NCI-H2081 treated with DMSO at 0.1 percent for 48 hours (cell line): Measurements from ENCODE around the gene FAM83C.
A peak's percentile ranks its signal among the peaks of the same experiment; 100 is the strongest.
"Not testable (repeated sequence)": the region's sequence is repeated elsewhere in the genome, so short reads cannot be mapped to it uniquely, and the experiment has no call there.

ENCODE experiments used
- DNase-seq: peaks from one replicate; lab custom pipeline; 2025; lab: John Stamatoyannopoulos, UW

FAM83C gene

DNA sequence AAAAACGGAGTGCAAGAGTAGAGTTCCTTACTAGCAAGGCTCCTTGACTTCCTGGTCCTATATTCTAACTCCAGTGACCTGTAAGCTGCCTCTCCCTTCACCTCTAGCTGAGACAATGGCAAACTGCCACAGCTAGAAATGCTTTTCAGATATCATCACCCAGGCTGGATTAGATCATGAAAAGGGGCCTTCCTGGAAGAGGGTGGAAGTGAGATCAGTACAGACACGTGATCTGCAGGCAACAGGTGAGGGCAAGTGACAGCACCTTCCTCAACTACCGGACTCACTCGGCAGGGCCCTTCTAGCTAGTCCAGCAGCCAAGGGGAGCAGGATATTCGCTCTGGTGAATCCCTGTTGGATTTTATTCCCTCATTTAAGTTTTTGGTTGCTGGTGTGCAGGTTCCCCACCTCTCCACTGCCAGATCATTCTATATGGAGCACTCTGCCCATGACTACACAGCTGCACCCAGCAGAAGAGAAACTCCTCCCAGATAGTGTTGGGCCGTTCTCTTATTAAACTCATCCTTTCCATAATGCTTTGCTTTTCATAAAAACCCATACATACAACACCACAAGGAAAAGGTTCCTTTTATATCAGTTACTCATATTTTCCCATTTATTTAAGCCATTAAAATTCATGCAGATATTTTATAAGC lies 26.4 kb upstream of the FAM83C start:
- no peak for DNase-seq

DNA sequence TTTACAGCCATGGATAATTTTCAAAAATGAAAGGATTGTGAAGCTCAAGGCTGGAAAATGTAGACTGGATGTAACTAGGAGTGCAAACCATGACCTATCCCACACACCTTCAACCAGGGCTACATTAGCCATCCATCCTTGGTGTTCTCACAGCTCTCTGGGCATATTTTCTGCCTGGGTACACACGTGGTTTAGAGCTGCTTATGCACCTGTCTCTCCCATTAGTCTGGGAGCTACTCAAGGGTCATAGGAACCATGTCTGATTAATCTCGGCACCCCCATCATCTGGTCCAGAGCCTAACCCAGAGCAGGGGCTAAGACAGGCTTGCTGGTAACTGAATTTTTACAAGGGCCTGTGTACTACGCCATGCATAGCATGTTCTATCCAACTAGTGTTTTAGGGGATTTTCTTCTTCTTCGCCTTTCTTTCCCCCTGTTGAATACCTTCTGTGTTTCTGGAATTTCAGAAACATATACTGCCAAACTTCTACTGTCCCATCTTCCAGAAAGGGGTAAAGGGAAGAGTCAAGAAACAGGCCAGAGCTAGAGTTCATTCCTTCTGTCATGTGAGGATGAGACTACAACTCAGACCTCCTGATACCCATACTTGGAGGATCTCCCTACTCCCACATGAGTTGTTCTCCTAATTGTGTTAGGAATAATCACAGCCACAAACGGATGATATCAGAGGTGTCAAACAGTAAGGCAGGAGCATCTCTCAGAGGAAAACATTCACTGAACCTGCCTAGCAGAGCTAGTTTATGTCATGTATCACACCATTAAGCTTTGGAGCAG lies 25.4 kb upstream of the FAM83C start:
- no peak for DNase-seq

DNA sequence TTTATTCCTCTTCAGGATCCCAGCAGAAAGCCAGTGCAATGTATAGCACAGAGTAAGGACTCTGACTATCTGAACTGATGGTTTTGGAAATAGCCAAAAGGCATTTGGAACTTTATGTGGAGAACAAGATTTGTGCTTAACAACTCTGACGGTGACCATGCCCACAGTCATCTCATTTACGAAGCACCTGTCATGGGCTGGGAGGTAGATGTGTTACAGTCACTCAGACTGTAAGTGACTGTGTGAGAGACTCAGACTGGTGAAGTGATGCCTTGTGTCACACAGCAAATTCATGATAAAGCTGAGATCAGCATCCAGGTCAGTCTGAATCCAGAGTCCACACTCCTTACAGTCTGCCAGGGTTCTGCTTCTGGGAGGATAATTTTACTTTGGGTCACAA lies 23.9 kb upstream of the FAM83C start:
- DNase-seq, result no peak

DNA sequence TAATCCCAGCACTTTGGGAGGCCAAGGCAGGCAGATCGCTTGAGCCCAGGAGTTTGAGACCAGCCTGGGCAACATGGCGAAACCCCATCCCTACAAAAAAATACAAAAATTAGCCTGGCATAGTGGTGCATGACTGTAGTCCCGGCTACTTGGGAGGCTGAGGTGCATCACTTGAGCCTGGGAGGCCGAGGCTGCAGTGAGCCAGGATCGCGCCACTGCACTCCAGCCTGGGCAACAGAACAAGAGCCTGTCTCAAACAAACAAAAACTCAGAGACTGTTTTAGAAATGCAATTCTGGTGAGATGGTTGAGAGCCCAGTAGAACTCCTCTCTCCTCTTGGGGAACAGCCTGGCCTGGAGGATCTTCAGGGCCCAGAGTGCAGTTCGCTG lies 23.4 kb upstream of the FAM83C start:
- DNase-seq, result not testable (repeated sequence)

DNA sequence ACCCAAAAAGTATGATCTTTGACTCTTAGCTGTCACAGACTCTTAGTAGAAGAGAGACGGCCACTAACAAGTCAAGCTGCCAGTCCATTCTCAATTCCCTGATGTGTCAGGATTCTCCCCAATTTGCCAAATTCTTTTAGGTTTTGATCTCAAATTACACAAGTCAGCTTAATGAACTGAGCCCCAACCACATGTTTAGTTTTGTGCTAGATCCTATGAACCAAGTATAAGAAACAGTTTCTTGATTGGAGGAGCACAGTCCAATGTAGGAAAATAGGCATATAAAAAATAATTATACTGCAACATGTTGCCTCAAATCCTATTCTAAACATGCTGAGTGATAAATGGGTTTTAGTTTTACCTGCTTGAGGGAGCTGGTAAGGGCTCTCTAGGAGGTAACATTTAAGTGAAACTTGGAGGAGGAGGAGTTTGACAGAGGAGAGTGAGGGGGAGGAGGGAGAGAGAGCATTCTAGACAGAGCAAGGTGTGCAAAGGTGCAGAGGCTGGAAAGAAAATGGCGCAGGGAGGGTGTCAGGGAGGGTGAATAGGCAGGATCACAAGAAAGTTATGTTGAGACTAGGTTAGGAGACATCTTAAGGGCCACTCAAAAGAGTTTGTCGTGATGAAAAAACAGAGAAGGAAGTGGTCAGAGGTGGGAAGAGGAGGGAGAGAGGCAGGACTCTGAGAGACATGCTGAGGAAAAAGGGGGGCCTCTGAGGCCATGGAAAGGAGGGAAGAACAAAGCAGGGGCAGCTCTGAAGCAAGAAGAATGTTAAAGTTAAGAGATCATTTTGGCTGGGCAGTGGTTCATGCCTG lies 22.8 kb upstream of the FAM83C start:
- no peak for DNase-seq

DNA sequence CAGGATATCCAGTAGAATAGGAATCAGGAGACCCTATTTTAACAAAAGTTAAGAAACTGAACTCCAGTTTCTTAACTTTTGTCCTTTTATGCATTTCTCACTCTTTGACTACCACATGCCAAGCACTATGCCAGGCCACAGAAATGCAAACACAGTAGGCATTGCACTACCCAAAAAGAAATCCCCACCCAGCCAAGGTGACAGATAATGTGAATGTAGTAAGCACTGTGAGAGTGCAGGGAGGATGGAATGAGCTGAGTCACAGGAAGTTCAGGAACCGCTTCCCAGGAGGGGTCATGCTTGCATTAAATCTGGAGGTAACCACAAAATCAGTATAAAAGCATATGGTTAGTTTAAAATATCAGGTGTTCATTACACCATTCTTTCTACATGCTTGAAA lies 20.1 kb upstream of the FAM83C start:
- no peak for DNase-seq

DNA sequence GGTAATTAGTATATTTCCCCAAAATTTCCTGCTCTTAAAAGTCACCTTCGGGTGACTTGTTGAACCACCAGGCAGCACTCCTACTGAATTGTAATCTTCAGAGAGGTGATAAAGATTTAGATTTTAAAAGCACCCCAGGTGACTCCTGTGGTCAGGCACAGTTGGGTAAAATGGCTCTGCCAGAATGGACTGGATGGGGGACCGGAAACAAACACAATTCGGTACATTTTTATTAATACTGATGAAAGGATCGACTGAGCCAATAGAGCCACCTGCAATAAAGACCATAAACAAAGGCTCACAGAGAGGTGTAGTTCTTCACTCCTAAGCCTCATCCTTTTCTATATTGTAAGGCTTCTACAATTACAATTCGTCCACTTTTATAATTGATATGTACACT lies 19.6 kb upstream of the FAM83C start:
- DNase-seq, result no peak

DNA sequence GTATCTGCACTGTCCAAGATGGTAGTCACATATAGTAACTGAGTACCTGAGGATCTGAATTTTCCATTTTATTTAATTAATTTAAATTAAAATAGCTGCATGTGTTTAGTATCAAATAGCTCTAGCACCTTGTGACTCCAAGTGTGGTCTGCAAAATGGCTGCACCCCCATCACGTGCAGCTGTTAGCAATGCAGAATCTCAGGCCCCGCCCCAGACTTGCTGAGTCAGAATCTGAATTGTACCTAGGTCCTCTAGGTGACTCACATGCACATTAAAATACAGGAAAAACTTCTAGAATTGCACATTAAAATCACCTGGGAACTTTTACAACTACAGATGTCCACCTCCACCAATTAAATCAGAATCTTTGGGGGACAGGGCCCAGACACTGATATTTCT lies 19.2 kb upstream of the FAM83C start:
- no peak for DNase-seq

DNA sequence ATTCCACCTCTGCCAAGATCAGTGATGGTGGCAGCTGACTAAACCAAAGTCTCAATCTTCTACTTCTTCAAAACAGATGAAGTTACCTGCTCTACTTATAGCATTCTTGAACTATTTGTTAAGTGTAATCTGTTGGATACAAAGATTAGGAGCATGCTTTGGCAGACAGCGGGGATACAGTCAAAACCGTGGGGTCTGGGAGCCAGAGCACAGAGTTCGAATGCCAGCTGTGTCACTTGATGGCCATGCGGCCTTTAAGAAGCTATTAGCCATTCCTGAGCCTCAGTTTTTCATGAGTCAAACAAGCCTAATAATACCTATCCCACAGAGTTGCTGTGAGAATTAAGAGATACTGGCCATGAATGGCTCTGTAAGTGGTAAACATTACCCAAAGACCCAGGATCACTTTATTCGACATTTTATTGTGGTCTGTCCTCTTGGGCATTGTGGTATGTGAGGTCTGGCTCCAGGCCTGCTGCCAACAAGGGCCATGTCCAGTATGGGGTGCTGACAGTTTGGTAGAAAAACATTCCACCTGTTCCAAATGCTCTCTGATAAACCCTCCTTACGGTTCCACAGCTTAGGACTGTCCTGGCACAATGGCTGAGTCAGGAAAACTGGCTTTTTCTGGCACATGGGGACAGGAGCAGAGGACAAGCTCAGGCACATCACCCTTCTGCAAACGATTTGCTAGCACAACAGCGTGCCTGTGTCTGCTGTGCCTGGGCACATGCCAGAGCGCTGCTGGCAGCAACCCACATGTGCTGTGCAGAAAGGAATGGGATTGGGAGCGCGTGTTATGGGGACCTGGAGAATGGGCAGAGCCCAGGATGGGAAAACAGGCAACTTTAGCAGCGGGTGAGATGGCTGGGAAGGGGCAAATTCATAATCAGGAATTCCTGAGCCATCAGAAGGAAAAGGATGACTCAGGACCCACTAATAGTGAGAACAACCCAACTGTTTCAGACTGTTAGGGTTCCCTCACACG lies 15.7 kb upstream of the FAM83C start:
- peak; percentile 35 for DNase-seq

DNA sequence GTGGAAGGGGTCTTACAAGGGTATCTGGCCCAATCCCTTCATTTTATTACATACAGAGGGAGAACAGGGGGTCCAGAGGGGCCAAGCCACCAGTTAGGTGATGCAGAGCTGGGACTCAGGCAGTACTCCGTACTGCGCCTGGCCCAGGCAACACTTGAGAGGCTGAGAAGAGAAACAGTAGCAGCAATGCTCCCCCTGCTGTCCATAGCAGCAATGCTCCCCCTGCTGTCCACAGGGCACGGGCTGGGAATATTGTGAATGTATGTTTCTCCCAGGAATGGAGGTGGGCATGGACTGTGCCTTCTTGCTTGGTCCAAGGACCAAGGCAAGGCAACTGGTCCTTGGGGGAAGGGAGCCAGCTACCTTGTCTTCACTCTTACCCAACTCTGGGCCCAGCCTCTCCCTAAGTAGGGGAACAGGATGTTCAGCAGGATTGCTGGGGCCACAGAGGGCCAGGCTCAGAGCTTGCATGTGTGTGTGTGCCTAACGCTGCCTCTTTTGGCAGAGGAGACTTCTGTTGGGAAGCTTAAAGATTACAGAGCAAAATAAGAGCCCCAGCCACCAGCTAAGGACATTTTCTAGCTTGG lies 14.8 kb upstream of the FAM83C start:
- no peak for DNase-seq

DNA sequence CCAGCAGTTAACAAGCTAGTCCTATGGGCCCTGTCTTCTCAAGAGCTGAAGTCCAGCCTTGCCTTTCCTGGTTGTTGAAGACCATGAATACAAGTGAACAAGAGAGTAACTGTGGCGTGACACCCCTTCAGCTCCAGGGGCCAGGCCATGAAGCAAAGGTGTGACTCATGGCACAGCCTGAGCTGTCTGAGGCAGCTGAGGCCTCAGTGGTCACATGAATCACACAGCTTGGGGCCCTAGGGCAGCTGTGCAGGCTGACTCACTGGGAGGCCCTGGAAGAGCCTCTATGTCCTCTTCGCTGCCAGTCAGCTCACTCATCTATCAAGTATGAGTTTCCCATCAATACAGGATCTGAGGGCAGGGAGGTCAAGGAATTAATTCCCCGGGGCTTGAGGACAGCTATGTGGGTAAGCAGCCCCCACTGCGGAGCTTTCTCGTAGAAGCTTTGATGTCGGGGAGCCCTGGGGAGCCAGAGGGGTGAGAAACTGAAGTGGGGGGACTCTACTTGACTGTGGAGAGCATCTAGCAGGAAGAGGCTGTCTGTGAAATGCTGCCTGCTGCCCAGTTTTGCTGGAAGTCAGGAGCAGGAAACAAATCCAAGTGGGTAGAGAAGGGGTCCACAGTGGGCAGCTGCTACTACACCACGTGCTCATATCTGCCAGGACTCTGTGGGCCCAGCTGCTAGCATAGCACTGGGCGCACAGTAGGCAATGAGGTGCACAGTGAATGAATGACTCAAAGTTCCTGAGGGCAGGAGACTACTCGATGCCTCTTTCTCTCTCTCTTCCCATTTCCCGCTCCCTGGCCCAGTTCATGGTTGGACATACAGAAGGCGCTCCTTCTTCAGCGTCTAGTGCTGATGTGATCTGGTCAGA lies 13.7 kb upstream of the FAM83C start:
- no peak for DNase-seq

DNA sequence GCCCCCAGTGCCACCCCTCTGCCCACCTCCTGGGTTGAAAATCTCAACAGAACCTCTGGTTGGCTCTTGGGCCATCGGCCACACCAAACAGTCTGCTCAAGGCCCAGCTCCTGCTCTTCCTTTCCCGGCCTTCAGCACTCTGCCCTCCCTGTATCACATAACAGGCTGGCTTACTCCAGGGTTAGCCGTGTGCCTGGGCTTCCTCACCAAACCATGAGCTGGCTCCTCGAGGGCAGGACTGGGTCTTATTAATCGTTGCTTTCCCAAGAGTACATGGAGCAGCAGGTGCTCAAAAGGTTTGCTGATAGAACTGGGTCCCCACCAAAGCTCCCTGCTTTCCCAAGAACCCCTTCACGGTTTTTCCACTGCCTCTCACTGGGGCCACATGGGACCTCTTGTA lies 12.7 kb upstream of the FAM83C start:
- DNase-seq, result no peak

DNA sequence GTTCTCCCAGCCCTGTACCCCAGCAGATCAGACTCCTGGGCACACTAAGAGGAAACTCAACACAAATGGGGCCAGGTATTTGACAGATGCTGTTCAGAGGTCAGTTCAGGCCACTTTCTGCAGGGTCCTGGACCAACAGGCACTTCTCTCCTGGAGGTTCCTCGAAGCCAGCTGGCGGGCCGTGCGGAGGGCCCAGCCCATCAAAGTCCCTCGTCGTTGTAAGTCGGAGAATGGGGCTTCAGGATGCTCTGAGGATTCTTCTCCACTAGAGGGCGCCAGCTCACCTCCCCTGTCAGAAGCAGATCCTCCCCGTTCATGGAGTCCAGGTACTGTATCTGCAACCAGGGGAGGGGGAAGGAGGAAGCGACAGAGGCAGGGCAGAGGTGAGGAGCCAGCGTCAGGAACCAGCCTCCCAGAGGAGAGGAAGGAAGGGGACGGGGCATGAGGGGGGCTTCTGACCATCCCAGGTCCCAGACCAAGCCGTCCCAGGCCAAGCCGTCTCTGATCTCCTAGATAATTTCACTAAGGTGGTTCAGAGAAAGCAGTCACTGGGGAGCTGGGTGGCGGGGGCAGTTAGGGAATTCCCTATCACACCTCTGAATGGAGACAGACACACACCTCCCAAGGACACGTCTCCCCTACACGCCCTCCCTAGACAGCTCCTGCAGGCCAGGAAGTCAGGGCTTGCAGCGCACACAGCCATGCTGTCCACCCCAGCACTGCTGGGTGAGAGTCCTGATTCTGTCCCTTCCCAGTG lies 11.7 kb upstream of the FAM83C start:
- DNase-seq, result peak; percentile 68

DNA sequence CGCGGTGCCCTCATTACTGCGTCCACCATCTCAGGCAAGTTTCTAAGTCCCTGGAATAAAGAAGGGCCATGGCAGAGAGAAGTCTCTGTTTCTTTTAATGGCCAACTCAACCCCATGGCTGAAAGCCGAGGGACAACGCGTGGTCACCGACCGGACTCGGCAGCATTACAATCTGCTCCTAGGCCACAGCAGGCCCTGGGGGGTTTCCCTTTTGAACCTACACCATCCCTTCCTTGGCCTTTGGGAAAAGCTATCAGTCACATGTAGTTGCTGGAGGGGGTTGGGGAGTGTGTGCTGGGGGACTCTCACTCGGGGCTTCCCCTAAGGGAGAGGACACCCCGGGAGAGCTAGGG lies 11.1 kb upstream of the FAM83C start:
- no peak for DNase-seq

DNA sequence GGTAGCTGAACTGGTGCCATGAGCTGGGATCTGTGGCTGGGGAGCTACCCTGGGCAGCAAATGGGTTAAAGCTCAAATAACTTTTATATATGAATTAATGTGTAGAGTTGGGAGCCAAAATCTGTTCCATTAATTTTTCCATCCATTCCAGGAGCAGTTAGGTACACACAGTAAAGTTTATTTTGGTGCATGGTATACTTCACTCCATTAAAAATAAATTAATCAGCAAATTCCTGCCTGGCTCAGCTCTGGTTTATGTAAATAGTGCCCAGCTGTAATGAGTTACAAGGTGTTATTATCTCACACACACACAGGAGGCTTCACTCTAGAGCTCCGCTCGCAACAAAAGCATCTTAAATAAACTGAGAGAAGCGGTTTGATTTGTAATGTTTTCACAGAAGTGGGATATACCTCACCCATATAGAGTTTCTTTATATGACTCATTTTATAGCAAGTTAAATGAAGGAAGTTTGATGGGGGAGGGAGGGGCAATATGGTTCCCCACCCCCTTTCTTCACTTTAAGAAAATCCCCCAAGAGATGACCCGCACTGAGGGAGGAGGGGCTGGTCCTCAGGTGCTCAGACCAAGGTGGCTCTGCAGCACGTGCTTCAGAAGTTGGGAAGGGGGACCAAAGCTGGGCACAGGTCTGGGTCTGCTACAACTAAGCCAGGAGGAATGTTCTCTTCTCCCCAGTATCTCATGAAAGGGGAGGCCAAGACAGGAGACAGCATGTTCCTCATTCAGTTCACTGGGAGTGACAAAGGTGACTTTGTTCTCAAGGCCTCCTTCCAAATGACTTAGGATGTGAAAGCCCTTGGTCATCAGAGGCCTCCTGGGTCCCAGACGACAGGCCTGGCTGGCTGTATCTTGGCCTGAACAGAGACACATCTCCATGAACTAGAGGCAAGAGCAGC lies 10.5 kb upstream of the FAM83C start:
- DNase-seq, result no peak

DNA sequence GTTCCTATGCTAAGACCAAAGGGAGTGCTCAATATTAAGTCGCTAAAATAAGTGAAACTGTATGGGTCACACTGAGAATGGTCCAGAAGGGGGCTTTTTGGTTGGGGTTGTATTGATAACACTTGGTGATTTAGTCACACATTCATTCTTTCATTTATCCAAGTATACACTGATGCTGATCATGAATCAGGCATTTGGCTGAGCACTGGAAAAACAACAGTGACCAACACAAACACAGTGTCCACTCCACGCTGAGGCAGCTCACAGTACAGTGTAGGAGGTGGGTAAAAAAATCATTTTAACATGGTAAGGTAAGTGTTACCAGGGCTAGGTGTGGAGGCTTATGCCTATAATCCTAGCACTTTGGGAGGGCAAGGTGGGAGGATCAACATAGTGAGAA lies 9.2 kb upstream of the FAM83C start:
- no peak for DNase-seq

DNA sequence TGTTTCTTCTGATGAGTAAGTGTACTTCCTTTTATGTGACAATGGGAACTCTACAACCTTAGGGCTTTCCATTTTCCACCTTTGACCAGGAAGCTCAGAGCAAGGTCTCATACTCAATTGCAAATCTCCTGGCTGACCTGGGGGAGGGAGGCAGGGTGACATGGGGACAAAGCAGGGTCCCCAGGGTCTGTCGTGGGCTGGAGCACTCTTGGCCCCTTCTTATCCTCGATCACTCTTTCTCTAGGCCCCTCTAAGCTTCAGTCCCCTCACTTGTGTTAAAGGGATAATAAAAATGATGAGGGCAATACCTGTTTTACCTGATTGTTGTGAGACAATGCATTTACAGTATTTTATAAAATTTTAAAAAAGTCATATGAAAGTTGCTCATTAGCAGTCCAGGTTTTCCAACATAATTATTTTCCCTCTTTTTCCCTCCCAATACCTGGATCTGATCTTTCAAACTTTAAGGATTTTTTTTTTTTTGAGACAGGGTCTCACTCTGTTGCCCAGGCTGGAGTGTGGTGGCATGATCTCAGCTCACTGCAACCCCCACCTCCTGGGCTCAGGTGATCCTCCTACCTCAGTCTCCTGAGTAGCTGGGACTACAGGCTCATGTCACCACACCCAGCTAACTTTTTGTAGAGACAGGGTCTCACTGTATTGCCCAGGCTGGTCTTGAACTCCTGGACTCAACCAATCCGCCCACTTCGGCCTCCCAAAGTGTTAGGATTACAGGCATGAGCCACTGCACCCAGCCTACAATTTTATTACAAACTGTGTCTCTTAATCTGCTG lies 8.4 kb upstream of the FAM83C start:
- DNase-seq, result no peak

DNA sequence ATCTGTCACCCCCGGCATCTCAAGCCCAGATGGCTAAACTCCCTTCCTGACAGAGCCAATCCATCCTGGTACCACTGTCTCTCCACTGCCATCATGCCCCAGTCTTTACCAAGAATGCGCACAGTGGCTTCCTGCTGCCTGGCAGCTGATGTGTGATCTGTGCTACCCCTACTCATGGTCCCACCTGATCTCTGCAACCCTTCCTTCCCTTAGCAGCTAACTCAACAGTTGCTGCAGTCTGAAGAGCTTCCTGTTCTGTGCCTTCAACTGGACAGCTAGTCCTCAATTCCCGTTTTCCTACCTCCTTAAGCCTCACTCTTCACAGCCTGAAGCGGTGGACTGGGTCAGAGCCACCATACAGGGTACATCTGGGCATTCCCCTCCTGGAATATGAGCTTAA lies 7.6 kb upstream of the FAM83C start:
- DNase-seq, result no peak
